Measurements from ENCODE around the gene FKBP15.
"Not testable (repeated sequence)": the region's sequence is repeated elsewhere in the genome, so short reads cannot be mapped to it uniquely, and the experiment has no call there.

Gene FKBP15

DNA sequence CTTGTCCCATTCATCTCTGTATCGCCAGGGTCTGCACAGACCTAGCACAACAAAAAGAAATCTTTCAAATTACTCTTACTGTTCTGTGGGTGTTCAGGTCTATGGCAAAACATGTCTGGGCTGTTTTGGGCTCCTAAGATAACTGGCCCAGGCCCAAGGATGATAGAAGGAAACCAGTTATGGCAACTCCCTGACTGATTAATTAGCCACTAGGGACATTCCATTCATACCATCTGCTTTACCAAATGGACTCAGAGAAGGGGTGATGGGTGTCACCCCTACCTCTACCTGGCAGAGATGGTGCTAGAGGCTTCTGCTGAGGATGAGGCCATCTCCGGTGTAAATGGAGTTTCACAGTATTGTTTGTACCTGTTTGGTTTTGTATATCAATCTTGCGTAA, 68.4 kb downstream of the FKBP15 start:
- Histone ChIP-seq H3K36me3 (ENCODE audit: control insufficient read depth, insufficient read depth, low read length) (no peaks in the 10 kb centered on the region), H3K4me3 (ENCODE audit: insufficient read depth, low read depth, low read length, poor library complexity, severe bottlenecking) (no peak overlapping the region), H3K9me3 (ENCODE audit: control insufficient read depth, low read length) (no peaks in the 10 kb centered on the region), H3K4me1 (ENCODE audit: control insufficient read depth, insufficient read depth, low read length, poor library complexity, severe bottlenecking) (peaks cover 12% of the 10 kb centered on the region), H3K27ac (ENCODE audit: insufficient read depth, low read length, poor library complexity, severe bottlenecking) (no peak overlapping the region), H3K27me3 (replicated peaks; ENCODE audit: control insufficient read depth, insufficient read depth, low read length, poor library complexity, severe bottlenecking) (no peaks in the 10 kb centered on the region)
- DNase-seq: no peak

DNA sequence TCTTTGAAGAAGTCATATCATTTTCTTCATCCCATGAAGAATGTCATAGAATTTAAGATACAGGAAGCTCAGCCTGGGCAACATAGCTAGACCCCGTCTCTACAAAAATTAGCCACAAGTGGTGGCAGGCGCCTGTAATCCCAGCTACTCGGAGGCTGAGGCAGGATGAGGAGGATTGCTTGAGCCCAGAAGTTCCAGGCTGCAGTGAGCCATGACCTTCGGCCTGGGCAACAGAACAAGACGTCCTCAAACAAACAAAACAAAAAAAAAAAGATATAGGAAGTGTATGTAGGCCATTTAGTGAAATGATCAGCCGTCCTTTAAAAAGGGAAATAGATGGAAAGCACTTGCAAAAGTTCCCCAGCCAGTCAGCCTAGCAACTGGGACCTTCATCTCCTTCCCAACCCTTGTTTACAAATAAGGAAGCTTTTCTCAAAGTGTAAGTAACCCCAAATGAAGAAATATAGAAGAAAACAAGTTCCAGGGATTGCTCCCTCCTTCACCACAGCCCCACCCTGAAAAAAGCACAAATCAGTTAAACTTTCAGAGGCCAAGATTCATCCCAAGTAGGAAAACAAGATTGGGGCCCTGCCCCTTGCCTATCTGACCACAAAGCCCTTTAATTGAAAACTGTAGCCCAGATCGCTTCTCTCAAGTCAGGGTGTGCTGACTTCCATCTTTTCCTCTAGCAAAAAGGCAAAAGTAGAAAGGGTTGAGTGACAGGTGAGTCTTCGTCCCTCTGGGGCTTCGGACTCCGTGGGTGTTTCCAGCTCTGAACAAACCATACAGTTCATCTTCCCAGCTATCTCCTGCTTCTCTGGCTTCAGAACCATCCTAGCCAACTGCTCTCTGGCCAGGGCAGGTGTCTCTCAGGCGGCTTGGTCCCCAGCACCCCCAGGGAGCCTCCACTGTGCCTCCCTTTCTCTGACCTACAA, 69.1 kb downstream of the FKBP15 start:
- no peak for DNase-seq
- H3K4me1 ChIP-seq (ENCODE audit: control insufficient read depth, insufficient read depth, low read length, poor library complexity, severe bottlenecking): peaks cover 12% of the 10 kb centered on the region
- peak overlapping the region; percentile 84 for H3K4me3 ChIP-seq (ENCODE audit: insufficient read depth, low read depth, low read length, poor library complexity, severe bottlenecking)
- no peaks in the 10 kb centered on the region for H3K27me3 ChIP-seq (replicated peaks; ENCODE audit: control insufficient read depth, insufficient read depth, low read length, poor library complexity, severe bottlenecking)
- no peaks in the 10 kb centered on the region for H3K36me3 ChIP-seq (ENCODE audit: control insufficient read depth, insufficient read depth, low read length)
- no peaks in the 10 kb centered on the region for H3K9me3 ChIP-seq (ENCODE audit: control insufficient read depth, low read length)
- H3K27ac ChIP-seq (ENCODE audit: insufficient read depth, low read length, poor library complexity, severe bottlenecking): no peak overlapping the region

DNA sequence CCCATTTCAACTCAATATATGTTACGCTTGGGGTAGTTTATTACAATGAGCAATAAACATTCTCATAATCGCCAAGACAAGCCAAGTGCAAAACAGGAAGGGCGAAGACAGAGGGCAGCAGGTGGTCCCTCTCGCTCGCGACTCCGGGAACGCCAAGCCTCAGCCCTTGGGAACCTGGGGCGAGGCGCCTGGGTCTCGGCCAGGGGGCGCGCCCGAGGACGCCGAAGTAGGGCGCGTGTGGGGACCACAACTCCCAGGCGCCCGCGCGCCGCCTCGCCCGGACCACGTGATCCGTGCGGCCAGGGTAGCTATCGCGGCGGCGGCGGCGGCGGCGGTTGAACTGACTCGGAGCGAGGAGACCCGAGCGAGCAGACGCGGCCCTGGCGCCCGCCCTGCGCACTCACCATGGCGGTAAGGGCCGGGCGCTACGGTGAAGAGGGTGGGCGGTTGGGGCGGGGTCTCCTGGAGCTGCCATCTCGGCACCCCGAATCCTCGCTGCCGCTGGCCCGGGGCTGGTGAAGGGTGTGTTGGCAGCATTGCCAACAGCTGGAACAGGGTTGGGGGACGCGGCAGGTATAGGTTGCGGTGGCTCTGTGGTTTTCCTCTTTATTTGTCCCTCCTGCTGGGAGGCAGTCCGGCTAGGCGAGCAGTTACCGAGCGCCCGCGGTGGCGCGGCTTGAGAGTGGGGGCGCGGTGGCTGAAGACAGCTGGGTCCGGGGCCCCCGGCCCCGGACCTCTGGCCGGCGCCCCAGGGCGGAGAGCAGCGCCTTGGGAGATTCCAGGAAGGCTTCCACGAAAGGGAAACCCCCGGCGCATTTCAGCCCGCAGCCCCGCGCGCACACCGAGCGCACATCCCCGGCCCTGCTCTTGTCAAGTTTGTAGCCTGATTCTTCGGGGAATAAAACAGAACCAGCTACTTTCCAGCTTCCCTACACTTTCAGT, 70.1 kb downstream of the FKBP15 start, which contains the start of gene SLC31A2:
SLC31A2 (plus strand) TSS at position 338 of the 942 bp plus-strand sequence; CDS start at position 406, 68 bp downstream.
- peak within 1 kb of the TSS; percentile 62 for H3K27ac ChIP-seq (ENCODE audit: insufficient read depth, low read length, poor library complexity, severe bottlenecking)
- no peaks in the 10 kb centered on the region for H3K27me3 ChIP-seq (replicated peaks; ENCODE audit: control insufficient read depth, insufficient read depth, low read length, poor library complexity, severe bottlenecking)
- no peaks in the 10 kb centered on the region for H3K36me3 ChIP-seq (ENCODE audit: control insufficient read depth, insufficient read depth, low read length)
- H3K4me1 ChIP-seq (ENCODE audit: control insufficient read depth, insufficient read depth, low read length, poor library complexity, severe bottlenecking): peaks cover 10% of the 10 kb centered on the region
- H3K9me3 ChIP-seq (ENCODE audit: control insufficient read depth, low read length): no peaks in the 10 kb centered on the region
- peak within 1 kb of the TSS; percentile 84 for H3K4me3 ChIP-seq (ENCODE audit: insufficient read depth, low read depth, low read length, poor library complexity, severe bottlenecking)
- DNase-seq: peak; percentile 72 to 80 (median 77)

DNA sequence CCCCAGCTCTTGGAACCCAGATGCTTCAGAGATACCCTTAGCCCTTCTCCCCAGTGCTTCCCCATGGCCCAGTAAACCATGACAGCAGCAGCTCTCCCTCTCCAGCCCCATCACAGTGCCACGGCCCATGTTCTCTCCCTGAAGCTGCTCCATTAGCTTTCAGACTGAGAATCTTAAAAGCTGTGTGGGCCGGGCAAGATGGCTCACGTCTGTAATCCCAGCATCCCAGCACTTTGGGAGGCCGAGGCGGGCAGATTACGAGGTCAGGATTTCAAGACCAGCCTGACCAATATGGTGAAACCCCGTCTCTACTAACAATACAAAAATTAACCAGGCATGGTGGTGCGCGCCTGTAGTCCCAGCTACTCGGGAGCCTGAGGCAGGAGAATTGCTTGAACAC, 71.5 kb downstream of the FKBP15 start:
- H3K27ac ChIP-seq (ENCODE audit: insufficient read depth, low read length, poor library complexity, severe bottlenecking); H3K9me3 ChIP-seq (ENCODE audit: control insufficient read depth, low read length); H3K36me3 ChIP-seq (ENCODE audit: control insufficient read depth, insufficient read depth, low read length); H3K27me3 ChIP-seq (replicated peaks; ENCODE audit: control insufficient read depth, insufficient read depth, low read length, poor library complexity, severe bottlenecking); DNase-seq; H3K4me1 ChIP-seq (ENCODE audit: control insufficient read depth, insufficient read depth, low read length, poor library complexity, severe bottlenecking); H3K4me3 ChIP-seq (ENCODE audit: insufficient read depth, low read depth, low read length, poor library complexity, severe bottlenecking): not testable (repeated sequence)

DNA sequence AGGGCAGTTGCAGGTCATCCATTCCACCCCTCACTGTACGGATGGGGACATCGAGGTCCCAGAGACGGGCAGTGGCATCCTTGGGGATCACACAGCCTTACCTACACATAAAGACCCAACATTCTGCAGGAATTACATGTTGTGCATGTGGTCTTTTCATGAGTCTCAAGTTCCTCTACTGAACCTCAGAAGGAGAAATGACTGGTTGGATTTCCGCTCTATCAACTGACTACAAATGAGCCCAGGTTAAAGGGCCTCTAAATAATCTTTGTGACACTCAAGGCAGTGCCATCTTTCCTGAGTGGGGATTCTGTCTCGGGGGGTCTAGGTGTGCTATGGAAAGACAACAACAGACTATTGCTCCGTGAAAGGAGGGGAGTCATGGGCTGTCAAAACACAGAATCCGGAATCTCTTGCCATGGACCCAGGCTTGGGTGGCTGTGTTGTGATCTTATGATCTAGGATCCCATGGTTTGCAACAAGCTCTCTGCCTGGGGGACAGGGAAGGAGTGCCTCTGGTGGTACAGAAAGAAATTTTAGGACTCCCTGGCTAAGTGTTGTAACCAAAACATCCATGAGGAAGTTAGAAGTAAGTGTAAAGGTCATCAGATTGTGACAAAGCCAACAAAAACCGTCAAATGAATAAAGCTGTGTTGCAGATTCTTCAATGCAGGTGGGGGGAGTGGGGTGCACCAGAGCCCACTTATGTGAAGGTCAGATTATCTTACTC, 72.1 kb downstream of the FKBP15 start:
- H3K36me3 ChIP-seq (ENCODE audit: control insufficient read depth, insufficient read depth, low read length): no peaks in the 10 kb centered on the region
- DNase-seq: no peak
- no peak overlapping the region for H3K27ac ChIP-seq (ENCODE audit: insufficient read depth, low read length, poor library complexity, severe bottlenecking)
- H3K27me3 ChIP-seq (replicated peaks; ENCODE audit: control insufficient read depth, insufficient read depth, low read length, poor library complexity, severe bottlenecking): no peaks in the 10 kb centered on the region
- no peaks in the 10 kb centered on the region for H3K9me3 ChIP-seq (ENCODE audit: control insufficient read depth, low read length)
- no peak overlapping the region for H3K4me3 ChIP-seq (ENCODE audit: insufficient read depth, low read depth, low read length, poor library complexity, severe bottlenecking)
- H3K4me1 ChIP-seq (ENCODE audit: control insufficient read depth, insufficient read depth, low read length, poor library complexity, severe bottlenecking): peaks cover 3% of the 10 kb centered on the region

DNA sequence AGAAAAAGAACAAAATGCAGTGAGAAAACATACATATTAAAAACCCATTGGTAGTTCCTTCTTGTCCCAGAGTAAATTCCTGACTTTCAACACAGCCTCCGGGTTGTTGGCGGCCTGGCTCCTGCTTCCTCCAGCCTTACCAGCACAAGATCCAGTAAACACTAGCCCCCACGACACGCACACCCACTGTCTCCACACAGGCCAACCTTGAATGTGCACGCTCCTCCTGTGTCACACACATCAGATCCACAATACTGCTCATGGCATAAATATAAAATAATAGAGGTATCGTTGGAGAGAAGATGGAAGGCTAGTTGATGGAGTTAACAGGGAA, 72.7 kb downstream of the FKBP15 start:
- Histone ChIP-seq H3K9me3 (ENCODE audit: control insufficient read depth, low read length) (no peaks in the 10 kb centered on the region), H3K27ac (ENCODE audit: insufficient read depth, low read length, poor library complexity, severe bottlenecking) (no peak overlapping the region), H3K4me3 (ENCODE audit: insufficient read depth, low read depth, low read length, poor library complexity, severe bottlenecking) (no peak overlapping the region), H3K27me3 (replicated peaks; ENCODE audit: control insufficient read depth, insufficient read depth, low read length, poor library complexity, severe bottlenecking) (no peaks in the 10 kb centered on the region), H3K36me3 (ENCODE audit: control insufficient read depth, insufficient read depth, low read length) (no peaks in the 10 kb centered on the region), H3K4me1 (ENCODE audit: control insufficient read depth, insufficient read depth, low read length, poor library complexity, severe bottlenecking) (peaks cover 3% of the 10 kb centered on the region)
- no peak for DNase-seq

DNA sequence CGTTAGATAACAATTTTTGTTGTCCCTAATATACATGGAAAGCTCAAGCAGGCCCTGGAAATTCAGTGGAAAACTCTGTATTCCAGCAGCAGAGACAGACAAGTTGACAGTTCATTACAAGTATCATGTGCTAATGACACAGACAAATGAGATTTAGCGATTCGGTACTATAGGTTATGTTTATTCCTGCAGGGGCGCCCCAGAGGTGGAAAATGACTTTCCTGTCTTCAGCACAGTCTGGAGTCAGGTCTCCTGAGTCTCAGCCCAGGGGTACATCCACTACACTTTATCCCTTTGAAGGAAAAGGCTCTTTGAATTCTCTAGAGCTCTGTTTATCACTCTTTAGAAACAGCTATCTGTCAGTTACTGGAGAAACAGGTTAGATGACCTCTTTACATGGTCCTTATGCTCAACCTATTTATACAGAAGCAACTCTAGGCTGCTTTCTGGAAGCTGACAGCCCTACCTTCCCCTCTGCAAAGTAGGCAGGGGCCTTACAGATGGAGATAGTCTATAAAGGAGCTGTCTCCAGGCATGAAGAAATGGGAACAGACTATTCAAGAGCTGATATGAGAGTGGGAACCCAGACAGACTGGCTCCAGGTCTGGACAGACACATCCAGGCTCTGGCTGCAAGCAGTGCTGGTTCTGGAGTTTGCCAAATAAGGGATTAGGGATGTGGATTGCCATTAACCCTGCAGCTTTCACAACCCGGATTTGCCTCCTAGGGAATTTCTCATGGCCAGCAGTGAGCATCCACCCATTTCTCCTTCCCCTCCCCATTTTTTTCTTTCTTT, 77.4 kb downstream of the FKBP15 start:
- Histone ChIP-seq H3K27ac (ENCODE audit: insufficient read depth, low read length, poor library complexity, severe bottlenecking) (no peak overlapping the region), H3K36me3 (ENCODE audit: control insufficient read depth, insufficient read depth, low read length) (no peaks in the 10 kb centered on the region), H3K9me3 (ENCODE audit: control insufficient read depth, low read length) (no peaks in the 10 kb centered on the region), H3K27me3 (replicated peaks; ENCODE audit: control insufficient read depth, insufficient read depth, low read length, poor library complexity, severe bottlenecking) (no peaks in the 10 kb centered on the region), H3K4me3 (ENCODE audit: insufficient read depth, low read depth, low read length, poor library complexity, severe bottlenecking) (no peak overlapping the region), H3K4me1 (ENCODE audit: control insufficient read depth, insufficient read depth, low read length, poor library complexity, severe bottlenecking) (no peaks in the 10 kb centered on the region)
- no peak for DNase-seq

DNA sequence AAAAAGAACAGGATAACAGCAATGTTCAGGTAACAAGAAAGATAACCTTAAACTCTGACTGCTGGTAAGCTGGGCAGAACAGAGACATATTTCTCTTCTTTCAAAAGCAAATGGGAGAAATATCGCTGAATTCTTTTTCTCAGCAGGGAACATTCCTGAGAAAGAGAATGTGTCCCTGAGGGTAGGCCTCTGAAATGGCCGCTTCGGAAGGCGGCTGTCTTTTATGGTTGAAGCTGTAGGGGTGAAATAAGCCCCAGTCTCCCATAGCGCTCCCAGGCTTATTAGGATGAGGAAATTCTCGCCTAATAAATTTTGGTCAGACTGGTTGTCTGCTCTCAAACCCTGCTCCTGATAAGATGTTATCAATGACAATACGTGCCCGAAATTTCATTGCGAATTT, 80.2 kb downstream of the FKBP15 start:
- DNase-seq; H3K36me3 ChIP-seq (ENCODE audit: control insufficient read depth, insufficient read depth, low read length); H3K4me1 ChIP-seq (ENCODE audit: control insufficient read depth, insufficient read depth, low read length, poor library complexity, severe bottlenecking); H3K9me3 ChIP-seq (ENCODE audit: control insufficient read depth, low read length); H3K27ac ChIP-seq (ENCODE audit: insufficient read depth, low read length, poor library complexity, severe bottlenecking); H3K27me3 ChIP-seq (replicated peaks; ENCODE audit: control insufficient read depth, insufficient read depth, low read length, poor library complexity, severe bottlenecking); H3K4me3 ChIP-seq (ENCODE audit: insufficient read depth, low read depth, low read length, poor library complexity, severe bottlenecking): not testable (repeated sequence)

DNA sequence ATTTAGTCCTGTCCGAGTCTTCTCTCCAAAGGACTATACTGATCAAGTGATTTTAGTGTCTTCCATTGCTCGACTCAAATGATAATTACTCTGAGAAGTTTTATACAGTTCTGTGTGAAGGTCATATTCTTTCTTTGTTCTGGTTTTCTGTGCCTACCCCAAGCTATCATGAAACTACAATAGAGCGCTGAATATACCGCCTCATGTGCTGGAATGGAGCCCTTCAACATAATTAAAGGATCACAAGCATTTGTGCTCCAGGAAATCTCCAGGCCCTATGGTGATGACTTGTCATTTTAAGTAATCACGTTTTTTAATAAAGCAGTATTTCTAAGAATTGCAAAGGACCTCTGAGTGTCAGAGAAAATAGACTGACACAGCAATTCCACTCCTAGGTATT, 81.1 kb downstream of the FKBP15 start:
- Histone ChIP-seq H3K4me1 (ENCODE audit: control insufficient read depth, insufficient read depth, low read length, poor library complexity, severe bottlenecking) (no peaks in the 10 kb centered on the region), H3K27me3 (replicated peaks; ENCODE audit: control insufficient read depth, insufficient read depth, low read length, poor library complexity, severe bottlenecking) (no peaks in the 10 kb centered on the region), H3K27ac (ENCODE audit: insufficient read depth, low read length, poor library complexity, severe bottlenecking) (no peak overlapping the region), H3K36me3 (ENCODE audit: control insufficient read depth, insufficient read depth, low read length) (no peaks in the 10 kb centered on the region), H3K9me3 (ENCODE audit: control insufficient read depth, low read length) (no peaks in the 10 kb centered on the region), H3K4me3 (ENCODE audit: insufficient read depth, low read depth, low read length, poor library complexity, severe bottlenecking) (no peak overlapping the region)
- no peak for DNase-seq

All from effector memory CD4-positive, alpha-beta T cell (primary cell).